Peyer's patch (tissue), 4 donors: ENCODE data around the gene EPHA8.

Experiments
- CTCF ChIP-seq, 6 experiments: fragments of 450-650 bp in 4 of 6; fragments of 200-600 bp in 2 of 6; sonication (generic) in 1 of 6; IDR thresholded peaks; one replicate each; pipeline ENCODE4 v1.5.1; 2017 to 2019; ENCODE audit warnings: antibody characterized with exemption in 6 of 6, mild to moderate bottlenecking in 3 of 6, moderate library complexity in 1 of 6
- POLR2A ChIP-seq, 2 donors: fragments of 450-650 bp; IDR thresholded peaks; one replicate each; pipeline ENCODE4 v1.5.1; 2017; ENCODE audit warnings: antibody characterized with exemption in 2 of 2, mild to moderate bottlenecking in 2 of 2, moderate library complexity in 2 of 2

- TF ChIP-seq POLR2A (IDR thresholded peaks at IDR 0.05) (no peak), CTCF (IDR thresholded peaks at IDR 0.05) (no peak)
Measured at GRCh38 chr1:22545141-22545540, 18.1 kb upstream of the EPHA8 start.
